C4-2B (cell line): ENCODE data around the gene ZNF384.

Experiments
- H3K27ac ChIP-seq: fragments of 450-650 bp; 2 replicates; pipeline ENCODE4 v1.5.1; 2017
- ZFX ChIP-seq: fragments of 450-650 bp; IDR thresholded peaks from 2 replicates; pipeline ENCODE4 v1.6.1; 2017
- TF ChIP-seq, protein P1 (sequence below): fragments of 450-650 bp; conservative IDR thresholded peaks from 2 replicates; pipeline ENCODE4 v1.5.1; 2017; ENCODE audit warnings: mild to moderate bottlenecking

Gene ZNF384

GRCh38 chr12:6627616-6628015 lies 61.6 kb downstream of the ZNF384 start:
- no peak overlapping the region for H3K27ac ChIP-seq
- TF ChIP-seq ZFX: no peak
- TF ChIP-seq, protein P1, sequence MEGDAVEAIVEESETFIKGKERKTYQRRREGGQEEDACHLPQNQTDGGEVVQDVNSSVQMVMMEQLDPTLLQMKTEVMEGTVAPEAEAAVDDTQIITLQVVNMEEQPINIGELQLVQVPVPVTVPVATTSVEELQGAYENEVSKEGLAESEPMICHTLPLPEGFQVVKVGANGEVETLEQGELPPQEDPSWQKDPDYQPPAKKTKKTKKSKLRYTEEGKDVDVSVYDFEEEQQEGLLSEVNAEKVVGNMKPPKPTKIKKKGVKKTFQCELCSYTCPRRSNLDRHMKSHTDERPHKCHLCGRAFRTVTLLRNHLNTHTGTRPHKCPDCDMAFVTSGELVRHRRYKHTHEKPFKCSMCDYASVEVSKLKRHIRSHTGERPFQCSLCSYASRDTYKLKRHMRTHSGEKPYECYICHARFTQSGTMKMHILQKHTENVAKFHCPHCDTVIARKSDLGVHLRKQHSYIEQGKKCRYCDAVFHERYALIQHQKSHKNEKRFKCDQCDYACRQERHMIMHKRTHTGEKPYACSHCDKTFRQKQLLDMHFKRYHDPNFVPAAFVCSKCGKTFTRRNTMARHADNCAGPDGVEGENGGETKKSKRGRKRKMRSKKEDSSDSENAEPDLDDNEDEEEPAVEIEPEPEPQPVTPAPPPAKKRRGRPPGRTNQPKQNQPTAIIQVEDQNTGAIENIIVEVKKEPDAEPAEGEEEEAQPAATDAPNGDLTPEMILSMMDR: no peak

DNA sequence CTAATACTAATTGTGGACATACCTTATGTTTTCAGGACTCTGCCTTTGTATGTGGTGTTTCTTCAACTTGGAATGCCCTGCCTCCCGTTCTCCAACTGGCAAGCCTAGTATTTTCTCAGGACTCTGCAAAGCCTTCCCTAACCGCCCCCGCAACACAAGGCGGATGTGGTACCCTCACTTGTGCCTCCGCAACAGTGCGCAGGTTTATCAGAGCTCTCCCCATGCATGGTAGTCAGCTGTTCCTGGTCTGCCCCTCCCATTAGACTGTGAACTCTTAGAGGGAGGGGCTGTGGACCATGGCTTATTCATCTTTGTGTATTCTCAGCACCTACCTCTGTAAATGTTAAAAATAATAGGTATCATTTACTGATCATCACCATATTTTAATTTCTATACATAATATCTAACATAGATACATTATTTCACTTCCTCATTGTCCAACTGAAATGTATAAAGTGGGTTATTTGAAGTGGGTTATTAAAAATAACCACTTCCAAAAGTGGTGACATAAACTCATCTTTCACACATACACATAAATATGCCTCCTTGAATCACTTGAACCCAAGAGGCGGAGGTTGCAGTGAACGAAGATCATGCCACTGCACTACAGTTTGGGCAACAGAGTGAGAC lies 62.4 kb downstream of the ZNF384 start:
- TF ChIP-seq ZFX: no peak
- TF ChIP-seq, protein P1: no peak
- H3K27ac ChIP-seq: no peak overlapping the region

DNA sequence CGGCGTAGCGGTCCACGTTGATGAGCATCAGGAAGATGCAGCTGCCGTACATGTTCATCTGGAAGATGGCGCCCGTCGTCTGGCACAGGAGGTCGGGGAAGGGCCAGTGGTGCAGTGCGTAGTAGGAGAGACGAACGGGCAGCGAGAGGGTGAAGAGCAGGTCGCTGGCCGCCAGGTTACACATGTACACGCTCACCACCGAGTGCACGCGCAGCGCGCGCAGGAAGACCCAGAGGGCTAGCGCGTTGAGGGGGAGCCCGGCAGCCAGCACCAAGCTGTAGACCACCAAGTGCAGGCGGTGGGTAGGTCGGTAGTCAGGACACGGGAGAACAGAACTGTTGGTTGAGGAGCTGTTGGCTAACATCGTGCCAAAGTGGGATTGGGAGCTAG lies 68.3 kb downstream of the ZNF384 start:
- TF ChIP-seq ZFX: no peak
- TF ChIP-seq, protein P1: no peak
- no peak overlapping the region for H3K27ac ChIP-seq

- TF ChIP-seq ZFX: no peak
- TF ChIP-seq, protein P1: no peak
- no peak overlapping the region for H3K27ac ChIP-seq
These were observed 68.9 kb downstream of the ZNF384 start for GRCh38 chr12:6620137-6620884.

GRCh38 chr12:6618483-6619225 lies 70.5 kb downstream of the ZNF384 start:
- no peak overlapping the region for H3K27ac ChIP-seq
- TF ChIP-seq ZFX: no peak
- TF ChIP-seq, protein P1: no peak
